Measurements from ENCODE around the gene MSH2.
"Not testable (repeated sequence)": the region's sequence is repeated elsewhere in the genome, so short reads cannot be mapped to it uniquely, and the experiment has no call there.

Gene MSH2

GRCh38 chr2:47485751-47486300 is 82.9 kb downstream of the MSH2 start:
- no peak for DNase-seq

- DNase-seq = no peak
These were observed 84.0 kb downstream of the MSH2 start for GRCh38 chr2:47486841-47487497.

GRCh38 chr2:47487498-47487875 is 84.5 kb downstream of the MSH2 start:
- DNase-seq = no peak

GRCh38 chr2:47488870-47489584 is 86.1 kb downstream of the MSH2 start:
- DNase-seq = no peak

GRCh38 chr2:47490406-47490805 is 87.5 kb downstream of the MSH2 start:
- no peak for DNase-seq

- no peak for DNase-seq
These were observed 90.5 kb downstream of the MSH2 start for GRCh38 chr2:47493317-47494035.

GRCh38 chr2:47494267-47495130 is 91.5 kb downstream of the MSH2 start:
- no peak for DNase-seq

- DNase-seq = no peak
These were observed 95.0 kb downstream of the MSH2 start for GRCh38 chr2:47497843-47498460.

GRCh38 chr2:47499093-47499492 is 96.1 kb downstream of the MSH2 start:
- DNase-seq = no peak

- no peak for DNase-seq
These were observed 96.8 kb downstream of the MSH2 start for GRCh38 chr2:47499621-47500309.

- no peak for DNase-seq
These were observed 98.6 kb downstream of the MSH2 start for GRCh38 chr2:47501374-47502200.

GRCh38 chr2:47502498-47502897 is 99.5 kb downstream of the MSH2 start:
- DNase-seq = not testable (repeated sequence)

- DNase-seq = no peak
These were observed 100.6 kb downstream of the MSH2 start for GRCh38 chr2:47503481-47504070.

- no peak for DNase-seq
These were observed 101.3 kb downstream of the MSH2 start for GRCh38 chr2:47504174-47504810.

- no peak for DNase-seq
These were observed 103.1 kb downstream of the MSH2 start for GRCh38 chr2:47506024-47506423.

- no peak for DNase-seq
These were observed 103.5 kb downstream of the MSH2 start for GRCh38 chr2:47506436-47506835.

- no peak for DNase-seq
These were observed 105.1 kb downstream of the MSH2 start for GRCh38 chr2:47508080-47508479.

- DNase-seq = no peak
These were observed 105.7 kb downstream of the MSH2 start for GRCh38 chr2:47508641-47509040.

- DNase-seq = no peak
These were observed 106.3 kb downstream of the MSH2 start for GRCh38 chr2:47509250-47509649.
